GM12873 (cell line): ENCODE data around the gene SMCO4.

Experiments used
- CTCF ChIP-seq: IDR thresholded peaks from 2 replicates; pipeline ENCODE4 v1.5.1; 2012; ENCODE audit warnings: low read depth, mild to moderate bottlenecking, moderate library complexity, low read length, control low read depth; ENCODE audit not compliant: insufficient read depth; ENCODE audit errors: missing control alignments

Gene SMCO4

GRCh38 chr11:93478841-93479240, 64.3 kb downstream of the SMCO4 start:
- no peak for TF ChIP-seq CTCF

GRCh38 chr11:93477684-93478234, 65.4 kb downstream of the SMCO4 start:
- no peak for TF ChIP-seq CTCF

GRCh38 chr11:93476796-93477195, 66.4 kb downstream of the SMCO4 start:
- no peak for TF ChIP-seq CTCF

GRCh38 chr11:93474123-93474522, 69.1 kb downstream of the SMCO4 start:
- TF ChIP-seq CTCF = no peak

DNA sequence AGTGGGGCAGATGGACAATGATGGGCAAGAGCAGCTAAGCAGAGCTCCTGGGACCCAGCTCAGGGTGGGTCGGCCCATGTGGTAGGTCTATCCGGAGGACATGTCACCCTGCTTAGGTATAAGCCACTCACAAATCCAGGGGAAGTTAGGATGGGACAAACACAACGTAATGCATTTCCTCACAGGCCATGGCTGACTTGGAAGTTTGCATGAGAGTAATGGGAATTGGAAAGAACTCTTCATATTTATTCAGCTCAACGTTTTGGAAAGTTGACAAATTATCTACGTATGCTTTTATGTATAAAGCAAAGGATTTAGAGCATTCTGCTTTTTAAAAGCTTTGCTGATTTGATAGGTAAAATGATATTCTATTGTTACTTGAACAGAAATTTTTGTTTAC, 74.9 kb downstream of the SMCO4 start:
- no peak for TF ChIP-seq CTCF

- TF ChIP-seq CTCF = no peak
Observed at GRCh38 chr11:93467054-93467453, 76.1 kb downstream of the SMCO4 start.

GRCh38 chr11:93464927-93465540, 78.2 kb downstream of the SMCO4 start:
- TF ChIP-seq CTCF = no peak
